ENCODE data around the gene FIP1L1. TPM values are rescaled to one million over a fixed set of nuclear protein-coding genes. Genes with fewer than 3 reads are reported as not detected.

Gene FIP1L1
- total and polyA plus RNA-seq, 2 of the 13 experiments (the other 11 are each of a cell fraction or from before 2014, with no cell fraction given): 14.9 to 69.4 TPM

DNA sequence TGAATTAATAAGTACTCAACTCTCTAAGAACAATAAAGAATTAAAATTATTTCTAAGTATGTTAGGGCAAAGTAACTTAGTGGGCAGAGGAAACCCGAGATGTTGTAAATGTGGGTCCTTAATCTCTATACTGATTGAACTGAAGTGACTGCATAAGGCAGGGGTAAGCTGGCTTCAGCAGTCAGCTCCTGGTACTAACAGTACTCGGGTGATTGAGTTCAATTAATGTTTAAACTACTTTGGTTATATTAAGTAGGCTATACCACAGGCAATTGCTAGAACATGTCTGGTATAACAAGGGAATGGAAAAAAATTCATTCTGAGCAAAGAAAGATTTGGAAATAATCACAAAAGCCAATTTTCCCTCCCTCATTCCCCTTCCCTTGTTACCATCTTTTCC is 123.1 kb downstream of the FIP1L1 start (continued):
- TF ChIP-seq ZNF318 (CRISPR knock-in tag; IDR thresholded peaks at IDR 0.05) (no peak), SAFB2 (CRISPR knock-in tag; IDR thresholded peaks at IDR 0.05; ENCODE audit: borderline replicate concordance, low read depth) (no peak), CBX5 (CRISPR knock-in tag; IDR thresholded peaks at IDR 0.05; ENCODE audit: borderline replicate concordance) (no peak)
- TF ChIP-seq, protein P1, sequence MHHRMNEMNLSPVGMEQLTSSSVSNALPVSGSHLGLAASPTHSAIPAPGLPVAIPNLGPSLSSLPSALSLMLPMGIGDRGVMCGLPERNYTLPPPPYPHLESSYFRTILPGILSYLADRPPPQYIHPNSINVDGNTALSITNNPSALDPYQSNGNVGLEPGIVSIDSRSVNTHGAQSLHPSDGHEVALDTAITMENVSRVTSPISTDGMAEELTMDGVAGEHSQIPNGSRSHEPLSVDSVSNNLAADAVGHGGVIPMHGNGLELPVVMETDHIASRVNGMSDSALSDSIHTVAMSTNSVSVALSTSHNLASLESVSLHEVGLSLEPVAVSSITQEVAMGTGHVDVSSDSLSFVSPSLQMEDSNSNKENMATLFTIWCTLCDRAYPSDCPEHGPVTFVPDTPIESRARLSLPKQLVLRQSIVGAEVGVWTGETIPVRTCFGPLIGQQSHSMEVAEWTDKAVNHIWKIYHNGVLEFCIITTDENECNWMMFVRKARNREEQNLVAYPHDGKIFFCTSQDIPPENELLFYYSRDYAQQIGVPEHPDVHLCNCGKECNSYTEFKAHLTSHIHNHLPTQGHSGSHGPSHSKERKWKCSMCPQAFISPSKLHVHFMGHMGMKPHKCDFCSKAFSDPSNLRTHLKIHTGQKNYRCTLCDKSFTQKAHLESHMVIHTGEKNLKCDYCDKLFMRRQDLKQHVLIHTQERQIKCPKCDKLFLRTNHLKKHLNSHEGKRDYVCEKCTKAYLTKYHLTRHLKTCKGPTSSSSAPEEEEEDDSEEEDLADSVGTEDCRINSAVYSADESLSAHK (CRISPR knock-in tag; IDR thresholded peaks at IDR 0.05; ENCODE audit: borderline replicate concordance): no peak
